Karpas-422 (cell line): ENCODE results near the gene AMOTL1. TPM values are rescaled to one million over a fixed set of nuclear protein-coding genes. Genes with fewer than 3 reads are reported as not detected.

Experiments used
- DNase-seq: peaks from one replicate; pipeline ENCODE4 v3.0.0-alpha.2; 2015
- H2AFZ ChIP-seq: fragments of 200-600 bp; sonication (generic); 2 replicates; pipeline ENCODE4 v1.6.1; 2014; ENCODE audit warnings: antibody characterized with exemption, low read length, mixed read lengths
- H3K27ac ChIP-seq: fragments of 200-600 bp; sonication (generic); 2 replicates; pipeline ENCODE4 v1.5.1; 2014; ENCODE audit warnings: mild to moderate bottlenecking, low read length, moderate library complexity
- H3K27me3 ChIP-seq: fragments of 200-600 bp; sonication (generic); 2 replicates; pipeline ENCODE4 v1.6.1; 2014; ENCODE audit warnings: low read length, mixed read lengths
- H3K36me3 ChIP-seq: fragments of 200-600 bp; sonication (generic); 2 replicates; pipeline ENCODE4 v1.6.1; 2014; ENCODE audit warnings: low read length, mixed read lengths; ENCODE audit not compliant: insufficient read depth
- H3K4me1 ChIP-seq: fragments of 200-600 bp; sonication (generic); 2 replicates; pipeline ENCODE4 v1.6.1; 2014; ENCODE audit warnings: mild to moderate bottlenecking, low read length, mixed read lengths
- H3K4me2 ChIP-seq: fragments of 200-600 bp; sonication (generic); 2 replicates; pipeline ENCODE4 v1.6.1; 2014; ENCODE audit warnings: low read length, low read depth, mild to moderate bottlenecking; ENCODE audit not compliant: poor library complexity, severe bottlenecking
- H3K4me3 ChIP-seq: fragments of 200-600 bp; sonication (generic); 2 replicates; pipeline ENCODE4 v1.5.1; 2014; ENCODE audit warnings: mild to moderate bottlenecking, antibody characterized with exemption, low read length, mixed read lengths
- H3K79me2 ChIP-seq: fragments of 200-600 bp; sonication (generic); 2 replicates; pipeline ENCODE4 v1.6.1; 2014; ENCODE audit warnings: mild to moderate bottlenecking, low read length, mixed read lengths
- H3K9ac ChIP-seq: fragments of 200-600 bp; sonication (generic); 2 replicates; pipeline ENCODE4 v1.6.0; 2014; ENCODE audit warnings: low read length
- H3K9me2 ChIP-seq: fragments of 200-600 bp; sonication (generic), shearing (Covaris generic); replicated peaks from 2 replicates; pipeline ENCODE4 v1.6.0; 2014; ENCODE audit warnings: mild to moderate bottlenecking, low read length, moderate library complexity; ENCODE audit not compliant: insufficient read depth
- H3K9me3 ChIP-seq: fragments of 300-700, 200-600 bp; sonication (generic); 2 replicates; pipeline ENCODE4 v1.6.1; 2014; ENCODE audit warnings: low read length, mixed read lengths
- H4K20me1 ChIP-seq: fragments of 200-600 bp; sonication (generic); 2 replicates; pipeline ENCODE4 v1.6.1; 2014; ENCODE audit warnings: mild to moderate bottlenecking, antibody characterized with exemption, low read length, low read depth; ENCODE audit not compliant: insufficient read depth
- total RNA-seq: library from RNA; depleted of rRNA; stranded (reverse); fragments of >200 nt; shearing (Covaris generic); gene quantifications from 2 replicates; pipeline ENCODE4 v1.2.3, GENCODE V29; 2014; ENCODE audit warnings: low replicate concordance

The AMOTL1 gene
- total RNA-seq, 1 experiment from 2014 or later = 0.04 TPM

DNA sequence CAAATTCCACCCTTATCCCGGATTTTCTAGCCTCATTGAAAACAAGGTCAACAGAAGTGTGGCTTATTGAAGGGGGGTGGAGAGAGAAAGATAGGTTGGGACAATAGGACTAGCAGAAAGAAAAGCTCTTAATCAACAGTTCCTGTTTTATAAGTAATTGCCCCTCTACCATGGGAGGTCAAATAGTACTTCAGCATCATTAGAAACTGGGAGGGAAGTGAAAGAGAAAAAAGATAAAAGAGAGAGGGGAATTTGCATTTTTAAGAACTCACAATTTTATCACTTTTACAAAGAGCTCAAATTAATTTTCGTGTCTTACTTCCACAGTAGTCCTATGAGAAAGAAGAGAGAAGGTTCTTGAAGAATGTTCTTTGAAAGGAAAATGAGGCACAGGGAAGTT, 89.2 kb downstream of the AMOTL1 start:
- peak; percentile 80 for DNase-seq
- Histone ChIP-seq H3K27ac (peak overlapping the region; percentile 36), H3K9me2 (no peaks in the 10 kb centered on the region), H3K9ac (no peak overlapping the region), H3K4me3 (peak overlapping the region; percentile 9; the same call in 1 of the 2 replicates), H3K79me2 (no peaks in the 10 kb centered on the region), H4K20me1 (no peaks in the 10 kb centered on the region), H3K27me3 (no peaks in the 10 kb centered on the region), H3K4me2 (peak overlapping the region; percentile 43), H3K36me3 (no peaks in the 10 kb centered on the region), H3K9me3 (no peaks in the 10 kb centered on the region), H3K4me1 (peaks cover 26% of the 10 kb centered on the region), H2AFZ (no peak overlapping the region)

DNA sequence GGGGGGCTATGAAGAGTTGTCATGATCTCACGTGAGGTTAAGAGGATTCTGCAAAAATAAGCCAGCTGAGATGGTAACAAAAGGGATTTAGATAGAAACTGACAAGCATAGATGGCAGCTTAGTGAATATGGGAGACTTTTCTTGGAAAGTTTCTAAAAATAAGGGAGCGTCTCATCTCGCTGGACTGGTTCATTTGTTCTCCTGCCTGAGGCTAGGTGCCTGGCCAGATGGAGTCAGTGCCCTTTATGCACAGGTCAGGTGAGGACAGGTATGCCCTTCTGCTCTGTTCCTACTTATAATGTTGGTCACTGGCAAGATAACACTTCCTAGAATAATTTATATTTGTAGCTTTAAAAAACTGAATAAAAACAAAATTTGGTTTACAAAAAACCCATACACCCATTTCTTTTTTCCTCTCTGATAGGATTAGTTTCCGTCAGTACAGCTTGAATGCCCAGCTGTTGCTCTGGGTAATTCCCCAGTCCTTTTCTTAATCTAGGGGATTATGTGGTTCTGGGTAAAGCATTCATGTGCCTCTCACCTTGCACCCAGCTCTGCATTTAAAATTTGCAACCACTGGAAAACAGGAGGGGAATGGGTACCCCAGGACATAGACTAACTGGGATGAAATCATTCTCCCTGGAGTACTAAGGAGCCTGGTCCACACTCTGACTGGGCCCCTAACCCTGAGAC, 90.0 kb downstream of the AMOTL1 start:
- Histone ChIP-seq H3K9me3 (no peaks in the 10 kb centered on the region), H3K27ac (peak overlapping the region; percentile 36), H3K36me3 (no peaks in the 10 kb centered on the region), H3K4me3 (peak overlapping the region; percentile 11; the same call in 1 of the 2 replicates), H3K4me1 (peaks cover 25% of the 10 kb centered on the region), H3K27me3 (no peaks in the 10 kb centered on the region), H3K79me2 (no peaks in the 10 kb centered on the region), H3K9ac (no peak overlapping the region), H3K9me2 (no peaks in the 10 kb centered on the region), H3K4me2 (peak overlapping the region; percentile 43), H2AFZ (no peak overlapping the region), H4K20me1 (no peaks in the 10 kb centered on the region)
- DNase-seq = no peak

DNA sequence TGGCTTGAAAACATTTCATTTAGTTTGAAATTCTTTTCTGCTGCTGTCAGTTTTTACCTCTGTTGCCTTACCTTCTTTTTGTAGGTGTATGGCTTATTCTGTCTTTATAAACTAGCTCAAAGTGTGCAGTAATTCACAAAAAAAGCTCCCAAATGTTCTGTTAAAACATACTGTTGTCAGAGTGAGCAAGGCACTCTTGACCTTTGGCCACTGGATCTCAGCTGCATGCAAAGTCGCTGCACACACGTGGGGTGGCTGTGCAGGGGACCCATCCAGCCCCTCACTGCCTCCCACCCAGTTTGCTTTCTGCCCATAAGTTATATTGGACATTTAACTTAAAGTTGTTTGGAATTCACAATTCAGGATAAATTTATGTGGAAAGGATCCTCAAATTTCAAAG, 92.2 kb downstream of the AMOTL1 start:
- Histone ChIP-seq H2AFZ (no peak overlapping the region), H3K4me1 (peaks cover 25% of the 10 kb centered on the region), H3K4me3 (no peak overlapping the region), H3K36me3 (no peaks in the 10 kb centered on the region), H3K79me2 (no peaks in the 10 kb centered on the region), H4K20me1 (no peaks in the 10 kb centered on the region), H3K9me3 (no peaks in the 10 kb centered on the region), H3K4me2 (no peak overlapping the region), H3K27ac (no peak overlapping the region), H3K9ac (no peak overlapping the region), H3K27me3 (no peaks in the 10 kb centered on the region), H3K9me2 (no peaks in the 10 kb centered on the region)
- DNase-seq = no peak

DNA sequence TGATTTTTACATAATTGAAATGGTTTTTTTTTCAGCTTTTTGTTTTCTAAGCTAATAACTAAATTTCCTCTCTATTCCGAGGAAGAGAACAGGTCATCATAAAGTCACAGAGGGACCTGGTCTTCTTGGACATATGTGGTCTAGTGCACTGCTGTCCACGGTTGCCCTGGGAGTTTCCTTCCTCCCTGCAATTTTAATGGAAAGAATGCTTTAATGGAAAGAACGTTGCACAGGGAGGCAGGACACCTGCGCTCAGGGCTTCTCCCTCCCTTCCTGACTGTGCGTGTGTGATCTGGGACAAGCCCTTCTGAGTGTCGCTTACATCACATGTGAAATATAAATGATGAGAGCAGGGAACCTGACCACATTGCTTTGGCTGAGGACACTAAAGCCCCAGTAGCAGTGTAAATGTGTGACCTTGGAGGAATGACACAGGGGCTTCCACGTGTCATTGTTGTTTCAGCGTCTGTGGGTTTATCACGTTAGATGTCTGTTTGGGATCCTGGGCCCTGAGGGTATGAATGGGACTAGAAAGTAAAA, 93.2 kb downstream of the AMOTL1 start:
- H3K9ac ChIP-seq = no peak overlapping the region
- no peaks in the 10 kb centered on the region for H3K9me3 ChIP-seq
- H3K4me2 ChIP-seq = no peak overlapping the region
- H3K9me2 ChIP-seq = no peaks in the 10 kb centered on the region
- H3K27ac ChIP-seq = no peak overlapping the region
- H3K79me2 ChIP-seq = no peaks in the 10 kb centered on the region
- no peaks in the 10 kb centered on the region for H3K27me3 ChIP-seq
- H2AFZ ChIP-seq = no peak overlapping the region
- H3K4me1 ChIP-seq = peaks cover 25% of the 10 kb centered on the region
- H3K4me3 ChIP-seq = no peak overlapping the region
- no peak for DNase-seq
- no peaks in the 10 kb centered on the region for H3K36me3 ChIP-seq
- no peaks in the 10 kb centered on the region for H4K20me1 ChIP-seq

DNA sequence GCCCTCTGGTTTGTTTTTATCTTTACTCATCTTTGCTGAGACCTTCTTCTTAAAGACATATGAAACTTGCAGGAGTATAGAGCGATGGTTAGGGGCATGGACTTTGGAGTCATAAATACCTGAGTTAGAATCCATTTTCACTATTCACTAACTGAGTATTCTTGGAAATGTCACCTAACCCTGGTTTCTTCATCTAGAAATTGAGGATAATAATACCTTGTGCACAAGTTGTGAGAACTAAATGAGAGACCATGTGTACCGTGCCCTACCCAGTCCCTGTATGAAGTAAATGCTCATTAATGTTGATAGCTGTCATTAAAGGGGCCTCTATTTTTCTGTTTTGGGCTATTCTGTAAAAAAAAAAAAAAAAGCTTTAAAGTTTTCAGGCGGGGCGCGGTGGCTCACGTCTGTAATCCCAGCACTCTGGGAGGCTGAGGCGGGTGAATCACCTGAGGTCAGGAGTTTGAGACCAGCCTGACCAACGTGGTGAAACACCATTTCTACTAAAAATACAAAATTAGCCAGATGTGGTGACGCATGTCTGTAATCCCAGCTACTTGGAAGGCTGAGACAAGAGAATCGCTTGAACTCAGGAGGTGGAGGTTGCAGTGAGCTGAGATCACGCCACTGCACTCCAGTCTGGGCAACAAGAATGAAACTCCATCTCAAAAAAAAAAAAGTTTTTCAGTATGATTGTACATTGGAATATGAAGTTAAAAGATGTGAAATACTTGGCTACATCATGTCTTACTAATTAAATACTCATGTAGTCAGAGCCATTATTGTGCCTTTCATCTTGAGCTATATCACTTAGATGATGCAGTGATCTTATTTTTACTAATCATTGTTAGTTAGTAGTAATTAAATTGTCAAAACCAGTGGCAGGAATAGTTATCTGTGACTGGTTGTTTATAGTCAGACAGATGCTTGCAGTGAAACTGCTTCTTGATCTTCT, 95.0 kb downstream of the AMOTL1 start:
- no peaks in the 10 kb centered on the region for H4K20me1 ChIP-seq
- no peak overlapping the region for H3K27ac ChIP-seq
- H3K4me2 ChIP-seq = no peak overlapping the region
- no peaks in the 10 kb centered on the region for H3K79me2 ChIP-seq
- no peaks in the 10 kb centered on the region for H3K9me2 ChIP-seq
- no peaks in the 10 kb centered on the region for H3K9me3 ChIP-seq
- H3K27me3 ChIP-seq = no peaks in the 10 kb centered on the region
- no peak for DNase-seq
- no peaks in the 10 kb centered on the region for H3K36me3 ChIP-seq
- H3K4me1 ChIP-seq = peaks cover 8% of the 10 kb centered on the region
- no peak overlapping the region for H2AFZ ChIP-seq
- H3K9ac ChIP-seq = no peak overlapping the region
- no peak overlapping the region for H3K4me3 ChIP-seq

DNA sequence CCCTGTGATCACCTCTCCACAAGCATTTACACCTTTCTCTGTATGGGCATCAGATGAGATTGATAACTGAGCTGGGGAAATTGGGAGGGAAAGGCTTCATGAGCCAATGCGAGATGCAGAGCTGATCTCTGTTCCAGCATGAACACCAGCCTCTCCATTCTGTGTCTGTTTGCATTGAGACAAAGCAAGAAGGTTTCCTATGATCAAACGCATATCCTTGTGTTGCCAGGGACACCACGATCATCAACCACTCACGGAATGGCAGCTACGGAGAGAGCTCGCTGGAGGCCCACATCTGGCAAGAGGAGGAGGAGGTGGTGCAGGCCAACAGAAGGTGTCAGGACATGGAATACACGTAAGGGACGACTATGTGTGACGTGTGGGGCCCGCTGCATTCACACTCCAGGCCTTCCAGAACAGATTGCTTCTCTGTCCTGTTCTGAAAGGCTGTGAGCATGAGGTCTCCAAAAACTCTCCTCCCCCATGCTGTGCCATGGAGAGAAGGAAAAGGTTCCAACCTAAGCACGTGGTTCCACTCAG, 96.4 kb downstream of the AMOTL1 start:
- H3K4me3 ChIP-seq = no peak overlapping the region
- no peaks in the 10 kb centered on the region for H3K9me3 ChIP-seq
- no peak for DNase-seq
- H3K79me2 ChIP-seq = no peaks in the 10 kb centered on the region
- no peak overlapping the region for H3K9ac ChIP-seq
- no peaks in the 10 kb centered on the region for H3K4me1 ChIP-seq
- no peaks in the 10 kb centered on the region for H3K36me3 ChIP-seq
- no peak overlapping the region for H3K4me2 ChIP-seq
- no peak overlapping the region for H2AFZ ChIP-seq
- no peaks in the 10 kb centered on the region for H3K9me2 ChIP-seq
- no peaks in the 10 kb centered on the region for H3K27me3 ChIP-seq
- no peaks in the 10 kb centered on the region for H4K20me1 ChIP-seq
- no peak overlapping the region for H3K27ac ChIP-seq

DNA sequence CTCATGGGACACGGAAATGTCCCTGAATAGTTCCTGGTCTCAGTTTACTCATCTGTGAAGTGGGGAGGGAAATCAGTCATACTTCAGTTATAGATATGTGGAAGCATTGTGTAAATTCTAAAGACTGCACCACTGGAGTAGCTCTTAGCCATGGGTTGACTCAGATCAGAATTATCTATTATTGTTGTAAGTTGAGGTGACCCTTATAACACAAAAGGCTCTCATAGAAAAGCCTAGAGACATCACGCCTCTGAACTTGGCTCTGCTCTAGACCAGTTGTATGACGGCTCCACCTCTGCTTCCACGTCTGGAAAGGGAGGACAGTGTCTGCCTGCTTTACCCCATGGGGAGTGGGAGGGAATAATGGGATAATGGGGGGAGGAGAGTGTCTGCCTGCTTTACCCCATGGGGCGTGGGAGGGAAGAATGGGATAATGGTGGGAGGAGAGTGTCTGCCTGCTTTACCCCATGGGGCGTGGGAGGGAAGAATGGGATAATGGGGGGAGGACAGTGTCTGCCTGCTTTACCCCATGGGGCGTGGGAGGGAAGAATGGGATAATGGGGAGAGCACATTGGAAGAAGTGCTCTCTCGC, 98.2 kb downstream of the AMOTL1 start:
- H3K36me3 ChIP-seq = no peaks in the 10 kb centered on the region
- H3K4me1 ChIP-seq = no peaks in the 10 kb centered on the region
- no peaks in the 10 kb centered on the region for H3K9me2 ChIP-seq
- no peak overlapping the region for H2AFZ ChIP-seq
- no peaks in the 10 kb centered on the region for H4K20me1 ChIP-seq
- no peak for DNase-seq
- no peak overlapping the region for H3K9ac ChIP-seq
- H3K4me3 ChIP-seq = no peak overlapping the region
- H3K9me3 ChIP-seq = no peaks in the 10 kb centered on the region
- H3K27me3 ChIP-seq = no peaks in the 10 kb centered on the region
- no peaks in the 10 kb centered on the region for H3K79me2 ChIP-seq
- H3K27ac ChIP-seq = no peak overlapping the region
- no peak overlapping the region for H3K4me2 ChIP-seq
